A673 (cell line): ENCODE results near the gene SVOPL. TPM values are rescaled to one million over a fixed set of nuclear protein-coding genes. Genes with fewer than 3 reads are reported as not detected.

ENCODE experiments used
- BruUV-seq: library from RNA; stranded (reverse); fragments of 400-500 nt; replicated peaks from 2 replicates; lab custom pipeline; 2021; lab: Mats Ljungman, UMichigan
- CTCF ChIA-PET: fragments of 300-600 bp; sonication (Branson Sonifier 250); formaldehyde crosslinking; loops from one replicate; lab custom pipeline; 2022; ENCODE audit warnings: antibody characterized with exemption; lab: Charles Lee
- POLR2A ChIA-PET: fragments of 300-600 bp; sonication (Branson Sonifier 250); formaldehyde crosslinking; loops from one replicate; lab custom pipeline; 2022; ENCODE audit warnings: antibody characterized with exemption; ENCODE audit not compliant: low non-redundant PET; lab: Charles Lee
- DNase-seq: peaks from one replicate; pipeline ENCODE4 v3.0.0-alpha.2; 2015; ENCODE audit warnings: low spot score
- H3K27ac ChIP-seq: fragments of 200-600 bp; sonication (generic); 2 replicates; pipeline ENCODE4 v1.5.1; 2016; ENCODE audit warnings: mixed run types, low read depth, mild to moderate bottlenecking, mixed read lengths, antibody characterized with exemption, low read length; ENCODE audit not compliant: poor library complexity, severe bottlenecking
- H3K27me3 ChIP-seq: fragments of 200-600 bp; sonication (generic); replicated peaks from 2 replicates; pipeline ENCODE4 v1.6.1; 2017; ENCODE audit warnings: mixed run types, low read depth, mild to moderate bottlenecking, mixed read lengths, antibody characterized with exemption, low read length; ENCODE audit not compliant: insufficient read depth, poor library complexity
- H3K36me3 ChIP-seq: fragments of 200-600 bp; sonication (generic); 2 replicates; pipeline ENCODE4 v1.6.1; 2016; ENCODE audit warnings: mixed run types, mild to moderate bottlenecking, mixed read lengths, antibody characterized with exemption, low read length; ENCODE audit not compliant: insufficient read depth, poor library complexity, severe bottlenecking
- H3K4me1 ChIP-seq: fragments of 200-600 bp; sonication (generic); 2 replicates; pipeline ENCODE4 v1.6.1; 2017; ENCODE audit warnings: mixed run types, mild to moderate bottlenecking, mixed read lengths, antibody characterized with exemption, low read length; ENCODE audit not compliant: insufficient read depth, poor library complexity, severe bottlenecking
- H3K4me3 ChIP-seq: fragments of 200-600 bp; sonication (generic); 2 replicates; pipeline ENCODE4 v1.5.1; 2016; ENCODE audit warnings: low read depth, mixed run types, mild to moderate bottlenecking, mixed read lengths, low read length; ENCODE audit not compliant: poor library complexity, severe bottlenecking
- H3K9me3 ChIP-seq: fragments of 200-600 bp; sonication (generic); 2 replicates; pipeline ENCODE4 v1.6.1; 2016; ENCODE audit warnings: mixed run types, low read depth, mild to moderate bottlenecking, mixed read lengths, antibody characterized with exemption, low read length; ENCODE audit not compliant: poor library complexity, severe bottlenecking
- CTCF ChIP-seq: fragments of 300-800, 200-600 bp; sonication (generic); conservative IDR thresholded peaks from 2 replicates; pipeline ENCODE4 v1.5.1; 2017; ENCODE audit warnings: low read depth, mild to moderate bottlenecking, antibody characterized with exemption, low read length, moderate library complexity, mixed read lengths
- EZH2 ChIP-seq: fragments of 200-600 bp; sonication (generic); IDR thresholded peaks from 2 replicates; pipeline ENCODE4 v1.6.1; 2017; ENCODE audit warnings: borderline replicate concordance, low read depth, mild to moderate bottlenecking, mixed read lengths, antibody characterized with exemption, low read length; ENCODE audit not compliant: poor library complexity, severe bottlenecking
- intact Hi-C: fragments of 100-400 bp; cut with micrococcal nuclease; formaldehyde crosslinking; loops from one replicate; pipeline ENCODE4 v1.10.0; 2022; ENCODE audit not compliant: unreplicated experiment
- total RNA-seq: library from RNA; stranded (reverse); gene quantifications from 2 replicates; pipeline ENCODE4 v1.2.3, GENCODE V29; 2021

SVOPL gene
- total RNA-seq, 1 experiment from 2014 or later: not detected

GRCh38 chr7:138584696-138585095 is 116.5 kb downstream of the SVOPL start:
- Histone ChIP-seq H3K4me3 (no peak overlapping the region), H3K36me3 (peaks cover 39% of the 10 kb centered on the region), H3K9me3 (no peaks in the 10 kb centered on the region), H3K27ac (no peak overlapping the region), H3K27me3 (no peaks in the 10 kb centered on the region), H3K4me1 (no peaks in the 10 kb centered on the region)
- CTCF ChIA-PET: no interaction called here
- intact Hi-C loops: no loop called here
- BruUV-seq: no TSS peak
- POLR2A ChIA-PET: no interaction called here
- no peak for TF ChIP-seq EZH2
- no peak for TF ChIP-seq CTCF
- DNase-seq: no peak

- CTCF ChIA-PET: no interaction called here
- H3K27me3 ChIP-seq: no peaks in the 10 kb centered on the region
- no peak for DNase-seq
- intact Hi-C loops: no loop called here
- POLR2A ChIA-PET: no interaction called here
- H3K4me1 ChIP-seq: no peaks in the 10 kb centered on the region
- H3K36me3 ChIP-seq: peaks cover 43% of the 10 kb centered on the region
- no peaks in the 10 kb centered on the region for H3K9me3 ChIP-seq
- H3K27ac ChIP-seq: no peak overlapping the region
- H3K4me3 ChIP-seq: no peak overlapping the region
- no TSS peak for BruUV-seq
- TF ChIP-seq EZH2: no peak
- no peak for TF ChIP-seq CTCF
Observed at GRCh38 chr7:138584283-138584682, 116.9 kb downstream of the SVOPL start.

- BruUV-seq: no TSS peak
- no peak overlapping the region for H3K4me3 ChIP-seq
- POLR2A ChIA-PET: no interaction called here
- DNase-seq: no peak
- H3K27me3 ChIP-seq: no peaks in the 10 kb centered on the region
- CTCF ChIA-PET: no interaction called here
- intact Hi-C loops: no loop called here
- TF ChIP-seq EZH2 (no peak), CTCF (no peak)
- no peaks in the 10 kb centered on the region for H3K4me1 ChIP-seq
- H3K36me3 ChIP-seq: peaks cover 62% of the 10 kb centered on the region
- no peaks in the 10 kb centered on the region for H3K9me3 ChIP-seq
- no peak overlapping the region for H3K27ac ChIP-seq
Observed at GRCh38 chr7:138581065-138581464, 120.1 kb downstream of the SVOPL start.
